ENCODE measurements around the gene PELI2.

DNA sequence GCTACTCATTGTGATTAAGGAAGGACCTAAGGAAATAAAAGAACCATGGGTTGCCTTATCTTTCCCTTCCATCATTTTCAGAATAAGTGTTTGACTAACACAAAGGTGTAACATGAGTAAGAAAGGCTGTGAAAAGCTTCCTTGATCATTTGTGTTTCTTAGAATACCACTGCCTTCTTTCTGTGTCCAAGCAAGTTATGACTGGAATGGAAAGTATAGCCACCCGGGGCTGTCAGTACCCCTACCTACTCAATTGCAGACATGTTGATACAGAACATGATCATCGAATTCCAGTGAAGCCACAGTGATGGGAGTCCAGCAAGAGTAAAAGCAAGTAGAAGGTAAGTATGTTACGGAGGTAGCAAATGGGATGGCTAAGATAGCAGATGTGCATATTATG is 209.8 kb downstream of the PELI2 start:
- TF ChIP-seq POLR2AphosphoS5 (IDR thresholded peaks at IDR 0.05; ENCODE audit: low read depth) (no peak), EZH2 (IDR thresholded peaks at IDR 0.05; ENCODE audit: low read depth, unreplicated experiment) (no peak), NANOG (IDR thresholded peaks at IDR 0.05; ENCODE audit: borderline replicate concordance) (no peak), ZNF114 (CRISPR knock-in tag; IDR thresholded peaks at IDR 0.05) (no peak), EZH2phosphoT487 (IDR thresholded peaks at IDR 0.05; ENCODE audit: unreplicated experiment) (no peak)
- TF ChIP-seq, protein P1, sequence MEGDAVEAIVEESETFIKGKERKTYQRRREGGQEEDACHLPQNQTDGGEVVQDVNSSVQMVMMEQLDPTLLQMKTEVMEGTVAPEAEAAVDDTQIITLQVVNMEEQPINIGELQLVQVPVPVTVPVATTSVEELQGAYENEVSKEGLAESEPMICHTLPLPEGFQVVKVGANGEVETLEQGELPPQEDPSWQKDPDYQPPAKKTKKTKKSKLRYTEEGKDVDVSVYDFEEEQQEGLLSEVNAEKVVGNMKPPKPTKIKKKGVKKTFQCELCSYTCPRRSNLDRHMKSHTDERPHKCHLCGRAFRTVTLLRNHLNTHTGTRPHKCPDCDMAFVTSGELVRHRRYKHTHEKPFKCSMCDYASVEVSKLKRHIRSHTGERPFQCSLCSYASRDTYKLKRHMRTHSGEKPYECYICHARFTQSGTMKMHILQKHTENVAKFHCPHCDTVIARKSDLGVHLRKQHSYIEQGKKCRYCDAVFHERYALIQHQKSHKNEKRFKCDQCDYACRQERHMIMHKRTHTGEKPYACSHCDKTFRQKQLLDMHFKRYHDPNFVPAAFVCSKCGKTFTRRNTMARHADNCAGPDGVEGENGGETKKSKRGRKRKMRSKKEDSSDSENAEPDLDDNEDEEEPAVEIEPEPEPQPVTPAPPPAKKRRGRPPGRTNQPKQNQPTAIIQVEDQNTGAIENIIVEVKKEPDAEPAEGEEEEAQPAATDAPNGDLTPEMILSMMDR (conservative IDR thresholded peaks at IDR 0.05; ENCODE audit: low read depth in 2 of 2) = no peak
- TF ChIP-seq, protein P2, sequence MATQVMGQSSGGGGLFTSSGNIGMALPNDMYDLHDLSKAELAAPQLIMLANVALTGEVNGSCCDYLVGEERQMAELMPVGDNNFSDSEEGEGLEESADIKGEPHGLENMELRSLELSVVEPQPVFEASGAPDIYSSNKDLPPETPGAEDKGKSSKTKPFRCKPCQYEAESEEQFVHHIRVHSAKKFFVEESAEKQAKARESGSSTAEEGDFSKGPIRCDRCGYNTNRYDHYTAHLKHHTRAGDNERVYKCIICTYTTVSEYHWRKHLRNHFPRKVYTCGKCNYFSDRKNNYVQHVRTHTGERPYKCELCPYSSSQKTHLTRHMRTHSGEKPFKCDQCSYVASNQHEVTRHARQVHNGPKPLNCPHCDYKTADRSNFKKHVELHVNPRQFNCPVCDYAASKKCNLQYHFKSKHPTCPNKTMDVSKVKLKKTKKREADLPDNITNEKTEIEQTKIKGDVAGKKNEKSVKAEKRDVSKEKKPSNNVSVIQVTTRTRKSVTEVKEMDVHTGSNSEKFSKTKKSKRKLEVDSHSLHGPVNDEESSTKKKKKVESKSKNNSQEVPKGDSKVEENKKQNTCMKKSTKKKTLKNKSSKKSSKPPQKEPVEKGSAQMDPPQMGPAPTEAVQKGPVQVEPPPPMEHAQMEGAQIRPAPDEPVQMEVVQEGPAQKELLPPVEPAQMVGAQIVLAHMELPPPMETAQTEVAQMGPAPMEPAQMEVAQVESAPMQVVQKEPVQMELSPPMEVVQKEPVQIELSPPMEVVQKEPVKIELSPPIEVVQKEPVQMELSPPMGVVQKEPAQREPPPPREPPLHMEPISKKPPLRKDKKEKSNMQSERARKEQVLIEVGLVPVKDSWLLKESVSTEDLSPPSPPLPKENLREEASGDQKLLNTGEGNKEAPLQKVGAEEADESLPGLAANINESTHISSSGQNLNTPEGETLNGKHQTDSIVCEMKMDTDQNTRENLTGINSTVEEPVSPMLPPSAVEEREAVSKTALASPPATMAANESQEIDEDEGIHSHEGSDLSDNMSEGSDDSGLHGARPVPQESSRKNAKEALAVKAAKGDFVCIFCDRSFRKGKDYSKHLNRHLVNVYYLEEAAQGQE (IDR thresholded peaks at IDR 0.05; ENCODE audit: unreplicated experiment) = no peak
- TF ChIP-seq, protein P3, sequence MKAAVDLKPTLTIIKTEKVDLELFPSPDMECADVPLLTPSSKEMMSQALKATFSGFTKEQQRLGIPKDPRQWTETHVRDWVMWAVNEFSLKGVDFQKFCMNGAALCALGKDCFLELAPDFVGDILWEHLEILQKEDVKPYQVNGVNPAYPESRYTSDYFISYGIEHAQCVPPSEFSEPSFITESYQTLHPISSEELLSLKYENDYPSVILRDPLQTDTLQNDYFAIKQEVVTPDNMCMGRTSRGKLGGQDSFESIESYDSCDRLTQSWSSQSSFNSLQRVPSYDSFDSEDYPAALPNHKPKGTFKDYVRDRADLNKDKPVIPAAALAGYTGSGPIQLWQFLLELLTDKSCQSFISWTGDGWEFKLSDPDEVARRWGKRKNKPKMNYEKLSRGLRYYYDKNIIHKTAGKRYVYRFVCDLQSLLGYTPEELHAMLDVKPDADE (IDR thresholded peaks at IDR 0.05) = no peak

All from GM23338 (cell line).